Bronchial epithelial cell (primary cell): Measurements from ENCODE around the gene MICAL2. TPM values are rescaled to one million over a fixed set of nuclear protein-coding genes. Genes with fewer than 3 reads are reported as not detected.

Source experiments
- DNase-seq: peaks from one replicate; pipeline ENCODE4 v3.0.0-alpha.2; 2010; ENCODE audit warnings: low read depth
- FAIRE-seq: peaks from 2 replicates; lab custom pipeline; 2011; peaks lifted over from hg19 to GRCh38; lab: Jason Lieb, UNC
- H3K27me3 ChIP-seq: 2 replicates; pipeline ENCODE4 v1.5.1; 2011; ENCODE audit warnings: low read length; ENCODE audit not compliant: control insufficient read depth, insufficient read depth
- H3K36me3 ChIP-seq: 2 replicates; pipeline ENCODE4 v1.5.1; 2011; ENCODE audit warnings: low read length; ENCODE audit not compliant: control insufficient read depth, insufficient read depth
- H3K4me3 ChIP-seq: 2 replicates; pipeline ENCODE4 v1.5.1; 2011; ENCODE audit warnings: mild to moderate bottlenecking, low read depth, low read length, control low read depth
- CTCF ChIP-seq: IDR thresholded peaks from 2 replicates; pipeline ENCODE4 v1.5.1; 2011; ENCODE audit warnings: mild to moderate bottlenecking, moderate library complexity, low read length, control low read depth, inconsistent platforms; ENCODE audit not compliant: insufficient read depth, severe bottlenecking
- total RNA-seq: library from RNA; depleted of rRNA; stranded (reverse); fragments of >200 nt; gene quantifications from 2 replicates; pipeline ENCODE4 v1.2.1, GENCODE V29; 2014

Gene MICAL2
- total RNA-seq, 1 donor from 2014 or later: 75.0 TPM

DNA sequence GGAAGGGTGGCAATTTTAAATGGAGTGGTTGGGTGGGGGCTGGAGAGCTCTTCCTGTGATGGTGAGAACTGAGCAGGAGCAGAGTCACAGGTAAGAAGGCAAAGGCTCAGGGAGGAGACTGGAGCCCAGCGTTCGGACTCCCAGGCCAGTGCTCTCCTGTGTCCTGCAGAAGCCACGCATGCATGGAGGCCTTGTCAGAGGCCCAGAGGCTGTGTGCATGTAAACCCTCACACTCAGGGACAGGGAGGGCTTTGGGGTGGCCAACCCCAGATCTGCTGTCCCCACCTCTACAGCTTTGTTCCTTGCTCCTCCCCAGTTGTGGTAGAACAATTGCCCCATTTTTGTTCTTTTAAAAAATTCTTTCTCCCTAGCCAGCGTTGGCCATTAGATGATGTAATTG lies 136.6 kb downstream of the MICAL2 start:
- Histone ChIP-seq H3K4me3 (no peak overlapping the region), H3K36me3 (peaks cover 18% of the 10 kb centered on the region), H3K27me3 (no peaks in the 10 kb centered on the region)
- no peak for TF ChIP-seq CTCF
- FAIRE-seq (no peak), DNase-seq (no peak)

GRCh38 chr11:12247543-12248254 lies 137.3 kb downstream of the MICAL2 start:
- TF ChIP-seq CTCF: no peak
- FAIRE-seq (no peak), DNase-seq (no peak)
- Histone ChIP-seq H3K27me3 (no peaks in the 10 kb centered on the region), H3K4me3 (no peak overlapping the region), H3K36me3 (peaks cover 12% of the 10 kb centered on the region)

- Histone ChIP-seq H3K4me3 (no peak overlapping the region), H3K27me3 (no peaks in the 10 kb centered on the region), H3K36me3 (peaks cover 13% of the 10 kb centered on the region)
- DNase-seq (peak; percentile 74), FAIRE-seq (no peak)
- no peak for TF ChIP-seq CTCF
Observed at GRCh38 chr11:12248330-12248729, 137.9 kb downstream of the MICAL2 start.

DNA sequence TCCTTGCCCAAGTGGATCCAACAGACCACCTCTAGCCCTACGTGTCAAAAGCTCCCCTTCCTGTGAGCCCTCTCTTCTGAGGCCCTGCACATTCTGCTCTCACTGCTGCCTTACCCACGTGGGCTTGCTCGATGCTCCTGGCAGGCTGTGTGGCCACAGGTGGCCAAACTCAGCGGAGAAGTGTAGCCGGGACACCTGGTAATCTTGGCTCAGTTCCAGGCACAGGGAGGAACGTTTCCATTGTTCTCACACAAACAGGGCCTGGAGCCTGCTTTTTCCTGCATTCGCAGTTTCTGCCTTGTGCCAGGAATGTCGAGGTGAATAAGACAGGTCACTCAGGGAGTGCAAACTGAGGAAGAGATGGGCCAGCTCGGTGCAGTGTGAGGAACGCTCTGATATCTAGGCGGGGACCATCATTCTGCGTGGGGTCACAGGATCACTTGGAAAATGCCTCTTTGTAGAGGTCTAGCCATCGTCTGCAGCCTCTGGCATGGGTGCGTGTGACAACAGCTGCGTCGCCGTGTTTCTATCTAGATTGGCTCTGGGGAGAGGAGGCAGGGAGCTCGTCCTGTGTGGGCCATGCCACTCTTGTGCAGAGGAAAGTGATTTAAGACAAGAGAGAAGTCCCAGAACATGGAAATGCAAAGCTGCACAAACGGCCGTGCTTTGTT lies 139.3 kb downstream of the MICAL2 start:
- no peak for TF ChIP-seq CTCF
- H3K36me3 ChIP-seq: peaks cover 11% of the 10 kb centered on the region
- DNase-seq (no peak), FAIRE-seq (no peak)
- no peak overlapping the region for H3K4me3 ChIP-seq
- H3K27me3 ChIP-seq: no peaks in the 10 kb centered on the region

DNA sequence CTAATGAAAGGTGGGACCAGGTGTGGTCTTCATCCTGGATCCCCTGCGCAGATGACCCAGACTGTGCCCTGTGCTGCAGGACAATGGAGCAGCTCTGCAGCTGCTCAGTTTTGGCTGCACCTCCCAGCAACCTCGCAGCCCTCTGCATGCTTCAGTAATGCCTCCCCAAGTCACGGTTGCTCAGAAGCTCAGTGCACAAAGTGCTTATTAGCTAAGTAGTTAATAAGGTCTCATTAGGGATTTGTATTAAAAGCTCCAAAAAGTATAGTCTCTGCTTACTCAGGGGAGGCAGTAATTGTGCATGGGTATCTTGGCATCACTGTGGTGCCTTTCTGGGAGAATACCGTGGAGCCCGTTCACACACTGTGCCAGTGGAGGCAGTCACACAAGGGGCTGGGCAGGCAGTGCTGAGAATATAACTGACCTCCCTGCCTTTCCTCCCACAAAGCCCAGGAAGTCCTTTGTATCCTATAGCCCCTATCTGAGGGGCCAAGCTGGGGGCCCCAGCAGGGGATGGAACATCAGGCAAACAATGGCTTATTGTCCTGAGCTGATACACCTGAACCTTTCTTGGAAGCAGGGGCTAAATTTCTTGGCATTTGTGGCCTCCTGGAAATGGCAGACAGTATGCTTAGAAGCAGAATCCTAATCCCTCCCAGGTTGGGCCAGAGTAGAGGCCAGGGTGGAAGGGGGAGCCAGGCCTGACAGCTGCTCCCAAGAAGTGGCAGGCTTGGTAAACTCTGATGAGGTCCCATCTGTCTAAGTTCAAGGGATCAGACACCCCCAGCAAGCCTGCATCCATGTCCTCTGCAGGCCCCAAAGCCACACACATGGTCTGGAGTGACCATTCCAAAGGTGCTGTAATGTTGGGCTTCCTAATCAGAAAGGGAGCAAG lies 141.5 kb downstream of the MICAL2 start:
- no peak for TF ChIP-seq CTCF
- DNase-seq (no peak), FAIRE-seq (no peak)
- H3K27me3 ChIP-seq: no peaks in the 10 kb centered on the region
- no peak overlapping the region for H3K4me3 ChIP-seq
- peaks cover 19% of the 10 kb centered on the region for H3K36me3 ChIP-seq
